PFSK-1 (cell line): ENCODE data around the gene ERCC2.

Experiments used
- FOXP2 ChIP-seq: optimal IDR thresholded peaks from 2 replicates; pipeline ENCODE3; 2011; ENCODE audit warnings: borderline replicate concordance, control low read depth, inconsistent platforms; ENCODE audit not compliant: insufficient read depth; ENCODE audit errors: extremely low read length, extremely low read depth
- POLR2AphosphoS5 ChIP-seq: IDR thresholded peaks from 2 replicates; pipeline ENCODE4 v1.6.1; 2012; ENCODE audit warnings: low read depth, mild to moderate bottlenecking, control low read depth, low read length, moderate library complexity
- SIN3A ChIP-seq: IDR thresholded peaks from 2 replicates; pipeline ENCODE4 v1.6.1; 2012; ENCODE audit warnings: mild to moderate bottlenecking, low read length, moderate library complexity, borderline replicate concordance; ENCODE audit not compliant: insufficient read depth
- TAF1 ChIP-seq: IDR thresholded peaks from 2 replicates; pipeline ENCODE4 v1.6.1; 2012; ENCODE audit warnings: low read length, control low read depth, borderline replicate concordance; ENCODE audit not compliant: insufficient read depth
- TF ChIP-seq, protein P1 (sequence below), 2 experiments: IDR thresholded peaks; 2 replicates each; pipeline versions ENCODE4 v1.6.1 to v1.8.0; 2011 to 2012; ENCODE audit warnings: low read depth in 2 of 2, low read length in 2 of 2, control low read depth in 1 of 2, inconsistent platforms in 1 of 2, mild to moderate bottlenecking in 1 of 2, moderate library complexity in 1 of 2; ENCODE audit not compliant: insufficient read depth in 1 of 2

Gene ERCC2

DNA sequence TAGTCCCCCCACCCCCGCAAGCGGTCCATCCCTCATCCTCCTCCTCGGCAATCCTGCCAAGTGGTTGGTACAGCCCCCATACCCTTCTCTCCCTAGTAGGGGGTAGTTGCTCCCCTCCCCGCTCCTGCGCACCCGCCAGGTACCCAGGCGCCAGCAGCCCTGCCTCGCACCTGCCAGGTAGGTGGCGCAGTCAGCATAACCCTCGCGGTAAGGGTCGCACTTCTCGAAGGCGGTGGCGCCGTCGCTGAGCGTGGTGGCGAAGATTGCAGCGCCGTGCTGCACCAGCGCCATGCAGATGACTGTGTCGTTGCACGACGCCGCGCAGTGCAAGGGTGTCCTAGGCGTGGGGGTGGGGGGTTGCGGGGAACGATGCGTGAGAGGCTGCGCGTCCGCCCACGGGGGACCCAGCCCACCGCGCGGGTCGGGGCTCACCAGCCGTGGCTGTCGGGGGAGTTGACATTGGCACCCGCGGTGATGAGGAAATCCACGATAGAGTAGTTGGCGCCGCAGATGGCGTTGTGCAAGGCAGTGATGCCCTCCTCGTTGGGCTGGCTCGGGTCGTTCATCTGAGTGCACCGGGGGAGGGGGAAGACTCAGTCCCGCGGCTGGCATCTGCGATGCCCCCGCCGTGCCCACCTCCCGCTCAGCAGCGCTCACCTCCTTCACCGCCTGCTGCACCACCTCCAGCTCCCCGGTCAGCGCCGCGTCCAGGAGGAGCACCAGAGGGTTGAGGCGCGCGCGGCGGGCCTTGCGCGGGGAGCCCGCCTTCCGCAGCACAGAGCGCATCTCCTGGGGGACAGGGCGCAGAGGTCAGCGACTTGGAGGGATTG, 15.2 kb upstream of the ERCC2 start:
- TF ChIP-seq TAF1: no peak
- TF ChIP-seq SIN3A: no peak

DNA sequence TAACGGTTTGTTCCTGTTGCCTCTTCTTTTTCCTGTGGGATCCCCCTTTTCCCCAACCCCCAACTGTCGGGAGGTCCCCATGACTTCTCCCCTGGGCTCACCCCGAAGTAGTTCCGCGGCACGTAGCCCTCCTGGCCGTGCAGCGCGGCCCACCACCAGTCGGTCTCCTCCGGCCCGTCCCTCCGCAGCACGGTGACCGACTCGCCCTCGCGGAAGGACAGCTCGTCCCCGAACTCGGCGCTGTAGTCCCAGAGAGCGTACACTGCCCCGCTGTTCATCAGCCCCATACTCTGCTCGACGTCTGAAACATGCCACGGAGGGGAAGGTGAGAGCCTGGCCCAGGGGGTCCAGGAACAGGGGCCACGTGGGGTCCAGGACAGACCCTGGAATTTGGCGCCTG, 12.1 kb upstream of the ERCC2 start:
- no peak for TF ChIP-seq FOXP2
- TF ChIP-seq, protein P1, sequence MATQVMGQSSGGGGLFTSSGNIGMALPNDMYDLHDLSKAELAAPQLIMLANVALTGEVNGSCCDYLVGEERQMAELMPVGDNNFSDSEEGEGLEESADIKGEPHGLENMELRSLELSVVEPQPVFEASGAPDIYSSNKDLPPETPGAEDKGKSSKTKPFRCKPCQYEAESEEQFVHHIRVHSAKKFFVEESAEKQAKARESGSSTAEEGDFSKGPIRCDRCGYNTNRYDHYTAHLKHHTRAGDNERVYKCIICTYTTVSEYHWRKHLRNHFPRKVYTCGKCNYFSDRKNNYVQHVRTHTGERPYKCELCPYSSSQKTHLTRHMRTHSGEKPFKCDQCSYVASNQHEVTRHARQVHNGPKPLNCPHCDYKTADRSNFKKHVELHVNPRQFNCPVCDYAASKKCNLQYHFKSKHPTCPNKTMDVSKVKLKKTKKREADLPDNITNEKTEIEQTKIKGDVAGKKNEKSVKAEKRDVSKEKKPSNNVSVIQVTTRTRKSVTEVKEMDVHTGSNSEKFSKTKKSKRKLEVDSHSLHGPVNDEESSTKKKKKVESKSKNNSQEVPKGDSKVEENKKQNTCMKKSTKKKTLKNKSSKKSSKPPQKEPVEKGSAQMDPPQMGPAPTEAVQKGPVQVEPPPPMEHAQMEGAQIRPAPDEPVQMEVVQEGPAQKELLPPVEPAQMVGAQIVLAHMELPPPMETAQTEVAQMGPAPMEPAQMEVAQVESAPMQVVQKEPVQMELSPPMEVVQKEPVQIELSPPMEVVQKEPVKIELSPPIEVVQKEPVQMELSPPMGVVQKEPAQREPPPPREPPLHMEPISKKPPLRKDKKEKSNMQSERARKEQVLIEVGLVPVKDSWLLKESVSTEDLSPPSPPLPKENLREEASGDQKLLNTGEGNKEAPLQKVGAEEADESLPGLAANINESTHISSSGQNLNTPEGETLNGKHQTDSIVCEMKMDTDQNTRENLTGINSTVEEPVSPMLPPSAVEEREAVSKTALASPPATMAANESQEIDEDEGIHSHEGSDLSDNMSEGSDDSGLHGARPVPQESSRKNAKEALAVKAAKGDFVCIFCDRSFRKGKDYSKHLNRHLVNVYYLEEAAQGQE (IDR thresholded peaks at IDR 0.05; ENCODE audit: insufficient read depth in 1 of 2, low read depth in 2 of 2, low read length in 2 of 2): no peak

DNA sequence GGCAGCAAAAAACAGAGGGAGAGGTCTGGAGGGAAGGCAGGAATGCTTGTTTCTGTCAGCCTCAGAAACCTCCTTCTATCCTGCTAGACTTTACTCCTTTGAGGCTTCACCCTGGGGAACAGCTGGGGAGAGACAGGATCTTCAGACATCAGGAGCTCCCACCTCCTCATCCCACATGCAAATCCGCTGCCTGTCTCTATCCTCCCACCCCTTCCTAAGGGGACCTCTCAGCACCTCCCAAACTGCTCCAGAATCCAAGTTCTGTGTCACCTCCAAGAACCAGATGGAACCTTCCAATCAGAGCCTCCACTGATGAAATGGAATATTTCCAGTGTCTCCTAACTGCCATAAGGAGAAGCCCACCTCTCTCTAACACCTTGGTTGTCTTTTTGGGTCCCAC, 9.7 kb upstream of the ERCC2 start:
- TF ChIP-seq POLR2AphosphoS5 (no peak), SIN3A (no peak)

DNA sequence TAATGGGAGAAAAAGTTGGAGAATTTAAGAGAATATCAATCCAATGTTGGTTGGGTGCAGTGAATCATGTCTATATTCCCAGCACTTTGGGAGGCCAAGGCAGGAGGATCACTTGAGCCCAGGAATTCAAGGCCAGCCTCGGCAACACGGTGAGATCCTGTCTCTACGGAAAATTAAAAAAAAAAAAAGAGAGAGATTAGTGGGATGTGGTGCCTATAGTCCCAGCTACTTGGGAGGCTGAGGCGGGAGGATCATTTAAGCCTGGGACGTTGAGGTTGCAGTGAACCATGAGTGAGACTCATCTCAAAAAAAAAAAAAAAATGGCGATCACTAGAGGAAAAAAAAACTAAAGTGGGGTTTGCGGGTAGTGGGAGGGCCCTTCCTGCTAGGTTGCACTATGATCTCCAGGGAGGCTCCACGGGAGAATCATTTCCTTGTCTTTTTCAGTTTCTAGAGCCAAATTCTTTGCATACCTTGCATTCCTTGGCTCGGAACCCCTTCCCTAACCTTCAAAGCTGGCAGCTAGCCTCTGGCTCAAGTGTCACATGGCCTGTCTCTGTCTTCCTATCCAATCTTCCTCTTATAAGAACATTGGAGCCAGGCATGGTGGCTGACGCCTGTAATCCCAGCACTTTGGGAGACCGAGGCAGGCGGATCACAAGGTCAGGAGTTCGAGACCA, 5.8 kb upstream of the ERCC2 start:
- TF ChIP-seq TAF1 (no peak), POLR2AphosphoS5 (no peak), FOXP2 (no peak), SIN3A (no peak)
- TF ChIP-seq, protein P1 (IDR thresholded peaks at IDR 0.05; ENCODE audit: insufficient read depth in 1 of 2, low read depth in 2 of 2, low read length in 2 of 2): no peak

DNA sequence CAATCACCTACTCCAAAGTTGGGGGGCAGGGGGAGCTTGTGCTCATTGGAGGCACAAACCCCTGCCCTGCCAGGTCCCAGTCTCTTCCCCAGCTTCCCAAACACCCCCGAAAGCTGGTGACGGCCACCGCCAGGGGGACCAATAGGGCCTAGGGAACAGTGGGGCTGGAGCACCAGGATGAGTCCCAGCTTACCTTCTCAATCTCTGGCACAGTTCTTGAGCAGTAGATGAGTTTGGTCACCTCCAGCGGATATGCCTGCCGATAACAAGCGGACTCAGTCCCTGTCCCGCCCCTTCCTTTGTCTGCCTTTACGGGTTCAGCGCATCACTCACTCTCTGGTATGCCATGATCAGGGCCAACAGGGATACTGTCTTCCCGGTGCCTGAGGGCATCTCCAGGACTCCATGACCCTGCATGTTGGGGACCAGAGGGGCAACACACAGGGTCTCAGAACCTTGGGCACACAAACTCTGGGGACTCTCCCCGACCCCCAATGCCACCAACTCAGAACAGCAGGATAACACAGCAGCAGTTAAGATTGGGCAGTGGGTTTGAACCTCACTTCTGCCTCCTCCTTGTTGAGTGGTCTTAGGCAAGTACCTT, 1.5 kb downstream of the ERCC2 start:
- TF ChIP-seq, protein P1 (IDR thresholded peaks at IDR 0.05; ENCODE audit: insufficient read depth in 1 of 2, low read depth in 2 of 2, low read length in 2 of 2): no peak
- TF ChIP-seq POLR2AphosphoS5 (no peak), TAF1 (no peak), FOXP2 (no peak), SIN3A (no peak)

DNA sequence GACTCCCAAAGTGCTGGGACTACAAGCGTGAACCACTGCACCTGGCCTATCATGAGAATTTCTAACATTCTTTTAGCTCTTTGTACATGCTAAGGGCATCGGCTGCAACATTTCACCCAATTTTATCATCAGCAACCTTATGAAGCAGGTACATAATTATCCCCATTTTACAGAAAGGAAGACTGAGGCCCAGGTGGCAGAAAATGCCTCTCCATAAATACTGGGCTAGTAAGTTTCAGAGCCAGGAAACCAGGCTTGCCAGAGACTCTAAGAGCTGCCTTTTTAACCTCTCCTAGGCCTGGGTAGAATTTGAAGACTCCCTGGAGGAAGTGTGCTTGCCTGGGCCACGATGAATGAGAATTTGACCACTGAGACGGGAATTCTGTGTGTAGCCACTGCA, 2.2 kb downstream of the ERCC2 start:
- TF ChIP-seq FOXP2: no peak
- TF ChIP-seq SIN3A: no peak
- TF ChIP-seq POLR2AphosphoS5: no peak
